Panc1 (cell line): Measurements from ENCODE around the gene MOB3A. TPM values are rescaled to one million over a fixed set of nuclear protein-coding genes. Genes with fewer than 3 reads are reported as not detected.
A peak's percentile ranks its signal among the peaks of the same experiment; 100 is the strongest.
"Not testable (repeated sequence)": the region's sequence is repeated elsewhere in the genome, so short reads cannot be mapped to it uniquely, and the experiment has no call there.

Experiments used
- ATAC-seq: fragments of 200-7000 bp; cut with Tn5 transposase; 2 replicates; pipeline ENCODE4 v1.9.1; 2020; ENCODE audit warnings: mild to moderate bottlenecking, moderate library complexity
- BruUV-seq: library from RNA; stranded (reverse); fragments of 400-500 nt; replicated peaks from 2 replicates; lab custom pipeline; 2021; lab: Mats Ljungman, UMichigan
- CTCF ChIA-PET: fragments of 300-600 bp; sonication (Branson Sonifier 250); formaldehyde crosslinking; loops from one replicate; lab custom pipeline; 2022; ENCODE audit warnings: antibody characterized with exemption; lab: Charles Lee
- POLR2A ChIA-PET: fragments of 300-600 bp; sonication (Branson Sonifier 250); formaldehyde crosslinking; loops from one replicate; lab custom pipeline; 2022; ENCODE audit warnings: antibody characterized with exemption; lab: Charles Lee
- DNase-seq: peaks from one replicate; pipeline ENCODE4 v3.0.0-alpha.2; 2010; ENCODE audit warnings: low read depth, low spot score
- H3K27ac ChIP-seq: 2 replicates; pipeline ENCODE4 v1.5.1; 2011; ENCODE audit warnings: mild to moderate bottlenecking, low read length, inconsistent platforms
- H3K27me3 ChIP-seq: fragments of 200-500 bp; sonication (Bioruptor generic); 2 replicates; pipeline ENCODE4 v1.6.0; 2014; ENCODE audit warnings: low read length, inconsistent platforms; ENCODE audit not compliant: control insufficient read depth, insufficient read depth
- H3K36me3 ChIP-seq: fragments of 200-500 bp; sonication (Bioruptor generic); 2 replicates; pipeline ENCODE4 v1.5.1; 2014; ENCODE audit warnings: inconsistent platforms, mild to moderate bottlenecking, low read length, moderate library complexity; ENCODE audit not compliant: control insufficient read depth, insufficient read depth
- H3K4me1 ChIP-seq: 2 replicates; pipeline ENCODE4 v1.5.1; 2011; ENCODE audit warnings: inconsistent platforms, mild to moderate bottlenecking, low read length, moderate library complexity; ENCODE audit not compliant: control insufficient read depth, insufficient read depth
- H3K4me3 ChIP-seq, 2 experiments: 2 replicates each; pipeline ENCODE4 v1.5.1; 2011 to 2012; ENCODE audit warnings: low read depth in 2 of 2, low read length in 2 of 2, mild to moderate bottlenecking in 2 of 2, inconsistent platforms in 1 of 2, moderate library complexity in 1 of 2
- H3K9me3 ChIP-seq: fragments of 200-500 bp; sonication (Bioruptor generic); 2 replicates; pipeline ENCODE4 v1.5.1; 2014; ENCODE audit warnings: low read depth, mild to moderate bottlenecking, inconsistent platforms, low read length, moderate library complexity; ENCODE audit not compliant: control insufficient read depth, insufficient read depth
- POLR2AphosphoS5 ChIP-seq: IDR thresholded peaks from 2 replicates; pipeline ENCODE4 v1.6.1; 2012; ENCODE audit warnings: mild to moderate bottlenecking, low read depth, low read length, moderate library complexity
- SIN3A ChIP-seq: IDR thresholded peaks from 2 replicates; pipeline ENCODE4 v1.6.1; 2012; ENCODE audit warnings: low read depth, mild to moderate bottlenecking, low read length, moderate library complexity, borderline replicate concordance; ENCODE audit not compliant: insufficient read depth
- TCF7L2 ChIP-seq: IDR thresholded peaks from 2 replicates; pipeline ENCODE4 v1.6.1; 2011; ENCODE audit warnings: mild to moderate bottlenecking, low read depth, low read length, inconsistent platforms
- in situ Hi-C: cut with HindIII; loops from 2 replicates; pipeline ENCODE4 v1.10.0; 2016; ENCODE audit warnings: low sequenced_read_pairs, low pct_unique_long_range_greater_than_20kb
- intact Hi-C: fragments of 100-400 bp; cut with micrococcal nuclease; formaldehyde crosslinking; loops from one replicate; pipeline ENCODE4 v1.10.0; 2022; ENCODE audit not compliant: unreplicated experiment
- total RNA-seq: library from RNA; stranded (reverse); gene quantifications from one replicate; pipeline ENCODE4 v1.2.1, GENCODE V29; 2021; ENCODE audit not compliant: unreplicated experiment
- TF ChIP-seq, protein P1 (sequence below), 2 experiments: IDR thresholded peaks; 2 replicates each; pipeline ENCODE4 v1.6.1; 2011 to 2012; ENCODE audit warnings: low read depth in 2 of 2, control low read depth in 1 of 2, low read length in 1 of 2, mild to moderate bottlenecking in 1 of 2, moderate library complexity in 1 of 2; ENCODE audit not compliant: insufficient read depth in 1 of 2
- TF ChIP-seq, protein P2 (sequence below): fragments of 450-650 bp; IDR thresholded peaks from 2 replicates; pipeline ENCODE4 v1.5.1; 2017; ENCODE audit warnings: mild to moderate bottlenecking

Gene MOB3A
- total RNA-seq, 1 experiment from 2014 or later: 36.3 TPM

DNA sequence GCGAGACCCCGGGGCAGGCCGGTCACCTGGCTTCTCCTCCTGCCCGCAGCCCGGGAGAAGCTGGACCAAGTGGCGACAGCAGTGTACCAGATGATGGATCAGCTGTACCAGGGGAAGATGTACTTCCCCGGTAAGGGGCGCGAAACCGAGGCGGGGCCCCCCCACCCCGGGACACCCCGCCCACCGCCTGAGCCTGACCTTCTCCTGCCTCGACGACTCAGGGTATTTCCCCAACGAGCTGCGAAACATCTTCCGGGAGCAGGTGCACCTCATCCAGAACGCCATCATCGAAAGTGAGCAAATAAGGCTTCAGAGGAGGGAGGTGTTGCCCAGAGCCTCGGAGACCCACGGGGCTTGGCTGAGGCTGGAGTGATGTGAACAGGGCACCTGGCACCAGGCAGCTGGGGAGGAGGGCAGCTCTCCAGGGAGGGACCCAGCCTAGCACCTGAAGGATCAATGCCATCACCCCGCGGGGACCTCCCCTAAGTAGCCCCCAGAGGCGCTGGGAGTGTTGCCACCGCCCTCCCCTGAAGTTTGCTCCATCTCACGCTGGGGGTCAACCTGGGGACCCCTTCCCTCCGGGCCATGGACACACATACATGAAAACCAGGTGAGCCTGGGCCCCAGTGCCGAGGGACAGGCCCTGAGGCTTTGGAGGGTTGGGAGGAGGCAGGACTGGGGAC, 1.2 kb upstream of the MOB3A start:
- DNase-seq: no peak
- Histone ChIP-seq H3K4me1 (0 out of 2 replicates have a peak, but pooled peaks cover 3% of the 10 kb centered on the region), H3K27me3 (no peaks in the 10 kb centered on the region), H3K4me3 (peak overlapping the region; percentile 44 to 56), H3K27ac (no peak overlapping the region), H3K9me3 (no peaks in the 10 kb centered on the region), H3K36me3 (no peaks in the 10 kb centered on the region; the same call in 1 of the 2 replicates)
- CTCF ChIA-PET: no interaction called here
- POLR2A ChIA-PET: no interaction called here
- no peak for ATAC-seq
- TF ChIP-seq TCF7L2 (no peak), SIN3A (no peak), POLR2AphosphoS5 (no peak)
- TF ChIP-seq, protein P1, sequence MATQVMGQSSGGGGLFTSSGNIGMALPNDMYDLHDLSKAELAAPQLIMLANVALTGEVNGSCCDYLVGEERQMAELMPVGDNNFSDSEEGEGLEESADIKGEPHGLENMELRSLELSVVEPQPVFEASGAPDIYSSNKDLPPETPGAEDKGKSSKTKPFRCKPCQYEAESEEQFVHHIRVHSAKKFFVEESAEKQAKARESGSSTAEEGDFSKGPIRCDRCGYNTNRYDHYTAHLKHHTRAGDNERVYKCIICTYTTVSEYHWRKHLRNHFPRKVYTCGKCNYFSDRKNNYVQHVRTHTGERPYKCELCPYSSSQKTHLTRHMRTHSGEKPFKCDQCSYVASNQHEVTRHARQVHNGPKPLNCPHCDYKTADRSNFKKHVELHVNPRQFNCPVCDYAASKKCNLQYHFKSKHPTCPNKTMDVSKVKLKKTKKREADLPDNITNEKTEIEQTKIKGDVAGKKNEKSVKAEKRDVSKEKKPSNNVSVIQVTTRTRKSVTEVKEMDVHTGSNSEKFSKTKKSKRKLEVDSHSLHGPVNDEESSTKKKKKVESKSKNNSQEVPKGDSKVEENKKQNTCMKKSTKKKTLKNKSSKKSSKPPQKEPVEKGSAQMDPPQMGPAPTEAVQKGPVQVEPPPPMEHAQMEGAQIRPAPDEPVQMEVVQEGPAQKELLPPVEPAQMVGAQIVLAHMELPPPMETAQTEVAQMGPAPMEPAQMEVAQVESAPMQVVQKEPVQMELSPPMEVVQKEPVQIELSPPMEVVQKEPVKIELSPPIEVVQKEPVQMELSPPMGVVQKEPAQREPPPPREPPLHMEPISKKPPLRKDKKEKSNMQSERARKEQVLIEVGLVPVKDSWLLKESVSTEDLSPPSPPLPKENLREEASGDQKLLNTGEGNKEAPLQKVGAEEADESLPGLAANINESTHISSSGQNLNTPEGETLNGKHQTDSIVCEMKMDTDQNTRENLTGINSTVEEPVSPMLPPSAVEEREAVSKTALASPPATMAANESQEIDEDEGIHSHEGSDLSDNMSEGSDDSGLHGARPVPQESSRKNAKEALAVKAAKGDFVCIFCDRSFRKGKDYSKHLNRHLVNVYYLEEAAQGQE (IDR thresholded peaks at IDR 0.05; ENCODE audit: insufficient read depth in 1 of 2, low read depth in 2 of 2, low read length in 1 of 2): no peak
- TF ChIP-seq, protein P2, sequence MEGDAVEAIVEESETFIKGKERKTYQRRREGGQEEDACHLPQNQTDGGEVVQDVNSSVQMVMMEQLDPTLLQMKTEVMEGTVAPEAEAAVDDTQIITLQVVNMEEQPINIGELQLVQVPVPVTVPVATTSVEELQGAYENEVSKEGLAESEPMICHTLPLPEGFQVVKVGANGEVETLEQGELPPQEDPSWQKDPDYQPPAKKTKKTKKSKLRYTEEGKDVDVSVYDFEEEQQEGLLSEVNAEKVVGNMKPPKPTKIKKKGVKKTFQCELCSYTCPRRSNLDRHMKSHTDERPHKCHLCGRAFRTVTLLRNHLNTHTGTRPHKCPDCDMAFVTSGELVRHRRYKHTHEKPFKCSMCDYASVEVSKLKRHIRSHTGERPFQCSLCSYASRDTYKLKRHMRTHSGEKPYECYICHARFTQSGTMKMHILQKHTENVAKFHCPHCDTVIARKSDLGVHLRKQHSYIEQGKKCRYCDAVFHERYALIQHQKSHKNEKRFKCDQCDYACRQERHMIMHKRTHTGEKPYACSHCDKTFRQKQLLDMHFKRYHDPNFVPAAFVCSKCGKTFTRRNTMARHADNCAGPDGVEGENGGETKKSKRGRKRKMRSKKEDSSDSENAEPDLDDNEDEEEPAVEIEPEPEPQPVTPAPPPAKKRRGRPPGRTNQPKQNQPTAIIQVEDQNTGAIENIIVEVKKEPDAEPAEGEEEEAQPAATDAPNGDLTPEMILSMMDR: no peak
- in situ Hi-C loops (no loop called here), intact Hi-C loops (loop anchor here (2.0 kb wide), 1 partner anchor 21 kb away; no protein-coding TSS in a partner anchor)
- BruUV-seq: no TSS peak

DNA sequence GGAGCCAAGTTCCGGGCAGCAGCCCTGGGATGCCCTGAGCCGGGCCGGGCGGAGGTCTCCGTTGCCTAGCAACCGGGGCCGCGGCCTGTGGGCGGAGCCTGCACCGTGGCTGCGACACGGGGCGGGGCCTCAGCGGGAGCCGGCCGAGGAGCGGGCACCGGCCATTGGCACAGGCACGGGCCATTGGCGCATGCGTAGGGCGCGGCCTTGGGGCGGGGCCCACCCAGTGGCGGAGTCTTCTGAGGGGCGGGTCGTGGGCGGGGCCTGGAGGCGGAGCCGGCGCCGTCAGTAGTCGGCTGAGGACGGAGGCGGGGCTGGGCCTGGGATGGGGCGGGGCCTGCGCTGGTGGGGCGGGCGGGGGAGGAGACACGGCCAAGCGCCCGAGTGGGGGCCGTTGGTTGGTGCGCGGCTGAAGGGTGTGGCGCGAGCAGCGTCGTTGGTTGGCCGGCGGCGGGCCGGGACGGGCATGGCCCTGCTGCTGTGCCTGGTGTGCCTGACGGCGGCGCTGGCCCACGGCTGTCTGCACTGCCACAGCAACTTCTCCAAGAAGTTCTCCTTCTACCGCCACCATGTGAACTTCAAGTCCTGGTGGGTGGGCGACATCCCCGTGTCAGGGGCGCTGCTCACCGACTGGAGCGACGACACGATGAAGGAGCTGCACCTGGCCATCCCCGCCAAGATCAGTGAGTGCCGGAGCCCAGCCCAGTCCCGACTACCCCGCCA, 515 bp upstream of the MOB3A start, which contains the start of gene IZUMO4:
TSS of gene IZUMO4 (plus strand) at position 436 of the 723 bp plus-strand sequence. CDS start at position 467, 31 bp downstream.
- no peaks in the 10 kb centered on the region; the same call in 1 of the 2 replicates for H3K36me3 ChIP-seq
- no peaks in the 10 kb centered on the region for H3K9me3 ChIP-seq
- peak; percentile 32 for DNase-seq
- H3K4me1 ChIP-seq: 0 out of 2 replicates have a peak, but pooled peaks cover 3% of the 10 kb centered on the region
- H3K27ac ChIP-seq: peak within 1 kb of the TSS; percentile 78
- ATAC-seq: peak; percentile 88
- in situ Hi-C loops: no loop called here
- intact Hi-C loops: loop anchor here (2.0 kb wide), 1 partner anchor 20 kb away; no protein-coding TSS in a partner anchor
- ChIA-PET CTCF (no interaction called here), POLR2A (no interaction called here)
- TF ChIP-seq, protein P2: no peak; the same call in 1 of the 2 replicates
- no peak for TF ChIP-seq SIN3A
- no peak for TF ChIP-seq TCF7L2
- no peak for TF ChIP-seq POLR2AphosphoS5
- TF ChIP-seq, protein P1 (IDR thresholded peaks at IDR 0.05; ENCODE audit: insufficient read depth in 1 of 2, low read depth in 2 of 2, low read length in 1 of 2): no peak
- peak within 1 kb of the TSS; percentile 62 to 69 for H3K4me3 ChIP-seq
- BruUV-seq: no TSS peak
- H3K27me3 ChIP-seq: no peaks in the 10 kb centered on the region

DNA sequence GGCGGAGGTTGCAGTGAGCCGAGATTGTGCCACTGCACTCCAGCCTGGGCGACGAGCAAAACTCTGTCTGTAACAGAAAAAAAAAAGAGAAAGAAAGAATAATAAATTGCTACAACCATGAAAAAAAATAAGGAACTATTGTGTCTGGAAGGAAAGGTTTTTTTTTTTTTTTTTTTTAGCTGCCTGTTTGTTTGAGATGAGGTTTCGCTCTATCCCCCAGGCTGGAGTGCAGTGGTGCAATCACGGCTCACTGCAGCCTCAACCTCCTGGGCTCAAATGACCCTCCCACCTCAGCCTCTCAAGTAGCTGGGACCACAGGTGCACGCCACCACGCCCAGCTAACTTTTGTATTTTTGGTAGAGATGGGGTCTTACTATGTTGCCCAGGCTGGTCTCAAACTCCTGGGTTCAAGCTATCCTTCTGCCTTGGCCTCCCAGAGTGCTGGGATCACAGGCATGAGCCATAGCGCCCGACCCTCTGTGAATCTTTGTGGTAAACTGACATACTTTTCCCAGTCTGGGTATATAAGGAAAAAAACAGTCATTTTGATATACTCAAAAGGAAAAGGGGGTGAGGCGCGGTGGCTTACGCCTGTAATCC, 4.1 kb downstream of the MOB3A start:
- POLR2A ChIA-PET: interaction anchor here (0.7 kb wide), 1 partner anchor 88 kb away, joined by 23 read pairs; no protein-coding TSS in a partner anchor
- in situ Hi-C loops, ATAC-seq, H3K27ac ChIP-seq, H3K27me3 ChIP-seq, intact Hi-C loops, H3K4me1 ChIP-seq, H3K9me3 ChIP-seq, DNase-seq, H3K36me3 ChIP-seq, BruUV-seq, H3K4me3 ChIP-seq: not testable (repeated sequence)
- CTCF ChIA-PET: interaction anchor here (0.5 kb wide), 1 partner anchor 162 kb away, joined by 4 read pairs; no protein-coding TSS in a partner anchor
